T47D (cell line): Measurements from ENCODE around the gene ZP2.
"Not testable (repeated sequence)": the region's sequence is repeated elsewhere in the genome, so short reads cannot be mapped to it uniquely, and the experiment has no call there.

ENCODE experiments used
- DNase-seq, 2 experiments: peaks; one replicate each; pipeline versions ENCODE4 v3.0.0 to v3.0.0-alpha.2; 2011 to 2012; ENCODE audit warnings: low read depth in 1 of 2, low spot score in 1 of 2
- JUND ChIP-seq: IDR thresholded peaks from 2 replicates; pipeline ENCODE4 v1.6.1; 2012; ENCODE audit warnings: low read depth
- in situ Hi-C: cut with HindIII; loops from 2 replicates; pipeline ENCODE4 v1.10.0; 2016; ENCODE audit warnings: low sequenced_read_pairs, low pct_unique_long_range_greater_than_20kb

ZP2 gene

DNA sequence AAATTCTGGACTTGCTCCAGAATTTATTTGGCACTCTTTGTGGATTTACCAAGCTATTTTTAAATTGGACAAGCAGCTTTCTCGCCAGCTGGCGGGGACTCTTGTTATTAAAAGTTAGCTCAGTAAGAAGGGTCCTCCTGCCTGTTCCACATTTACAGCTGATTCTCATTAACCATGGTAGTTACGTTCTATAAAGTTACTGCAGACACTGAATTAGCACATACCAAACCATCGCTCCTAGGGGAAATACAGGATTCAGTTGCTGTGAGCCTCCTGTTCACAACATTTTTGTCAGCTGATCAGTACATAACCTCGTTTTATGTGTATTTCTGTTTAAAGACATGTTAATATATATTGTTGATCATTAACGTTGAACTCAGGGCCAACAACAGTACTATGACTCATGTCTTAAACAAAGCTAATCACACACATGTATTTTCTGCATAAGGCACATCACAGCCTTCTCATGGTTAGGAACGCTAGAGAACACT lies 48.7 kb downstream of the ZP2 start:
- in situ Hi-C loops, result no loop called here
- no peak for TF ChIP-seq JUND
- DNase-seq, result no peak

GRCh38 chr16:21161211-21161610 lies 50.2 kb downstream of the ZP2 start:
- no peak for TF ChIP-seq JUND
- in situ Hi-C loops, result no loop called here
- DNase-seq, result no peak

DNA sequence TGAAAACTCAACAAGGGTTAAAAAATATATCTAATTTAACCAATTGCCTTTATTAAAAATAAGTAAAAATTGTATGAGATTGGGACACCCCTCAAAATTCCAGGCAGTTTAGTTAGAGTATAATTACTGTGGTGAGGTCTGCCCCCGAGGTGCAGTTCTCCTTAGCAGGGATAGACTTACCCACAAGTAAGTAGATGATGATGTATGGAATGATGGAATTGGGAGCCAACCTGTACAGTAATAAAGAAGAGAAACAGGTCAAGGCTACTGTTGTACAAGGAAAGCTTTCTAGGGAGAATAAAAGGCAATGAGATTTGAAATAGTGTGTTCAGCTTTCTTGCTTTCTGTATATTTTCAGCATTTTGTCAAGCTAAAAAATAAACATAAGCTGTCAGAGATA lies 51.1 kb downstream of the ZP2 start:
- no peak for DNase-seq
- in situ Hi-C loops, result no loop called here
- TF ChIP-seq JUND, result no peak

- peak; percentile 55 to 83 for DNase-seq
- no peak for TF ChIP-seq JUND
- in situ Hi-C loops, result no loop called here
These were observed 52.0 kb downstream of the ZP2 start for GRCh38 chr16:21159281-21159951.

GRCh38 chr16:21158208-21159110 lies 52.9 kb downstream of the ZP2 start, which contains the start of gene LDAF1:
Gene LDAF1 (plus strand): TSS chr16:21158674. CDS start chr16:21161183, 2,509 bp downstream.
- in situ Hi-C loops, result no loop called here
- no peak for TF ChIP-seq JUND
- DNase-seq, result peak; percentile 75 to 89

- TF ChIP-seq JUND, result no peak
- in situ Hi-C loops, result no loop called here
- DNase-seq, result no peak
These were observed 53.7 kb downstream of the ZP2 start for GRCh38 chr16:21157632-21158031.

DNA sequence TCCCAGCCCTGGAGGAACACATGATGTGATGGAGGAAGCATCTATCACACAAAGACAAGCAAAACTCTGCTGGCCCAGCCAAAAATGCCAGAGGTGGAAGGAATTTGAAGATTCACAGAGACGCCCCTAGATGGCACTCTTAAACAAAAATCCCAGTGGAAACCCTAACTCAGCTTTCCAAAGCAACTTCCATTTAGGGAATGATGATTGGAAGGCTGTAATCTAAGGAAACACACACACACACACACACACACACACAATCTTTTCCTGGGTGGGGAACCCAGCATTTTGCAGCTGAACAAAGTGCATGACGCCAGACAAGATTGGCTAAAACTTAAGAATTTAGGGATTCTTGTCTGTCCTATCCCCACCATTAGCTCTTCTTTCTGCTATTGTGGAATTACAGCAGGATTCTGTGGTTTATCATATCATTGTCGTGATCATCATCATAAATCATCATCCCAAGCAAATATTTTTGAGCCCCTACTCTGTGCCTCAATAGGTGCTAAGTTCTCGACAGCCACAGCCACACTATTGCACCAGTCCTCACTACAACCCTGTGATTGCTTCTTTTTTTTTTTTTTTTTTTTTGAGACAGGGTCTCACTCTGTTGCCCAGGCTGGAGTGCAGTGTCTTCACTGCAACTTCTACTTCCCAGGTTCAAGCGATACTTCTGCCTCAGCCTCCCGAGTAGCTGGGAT lies 54.5 kb downstream of the ZP2 start:
- in situ Hi-C loops, result no loop called here
- no peak for TF ChIP-seq JUND
- DNase-seq, result peak; percentile 73 to 77

GRCh38 chr16:21156011-21156410 lies 55.4 kb downstream of the ZP2 start:
- DNase-seq, in situ Hi-C loops: not testable (repeated sequence)

DNA sequence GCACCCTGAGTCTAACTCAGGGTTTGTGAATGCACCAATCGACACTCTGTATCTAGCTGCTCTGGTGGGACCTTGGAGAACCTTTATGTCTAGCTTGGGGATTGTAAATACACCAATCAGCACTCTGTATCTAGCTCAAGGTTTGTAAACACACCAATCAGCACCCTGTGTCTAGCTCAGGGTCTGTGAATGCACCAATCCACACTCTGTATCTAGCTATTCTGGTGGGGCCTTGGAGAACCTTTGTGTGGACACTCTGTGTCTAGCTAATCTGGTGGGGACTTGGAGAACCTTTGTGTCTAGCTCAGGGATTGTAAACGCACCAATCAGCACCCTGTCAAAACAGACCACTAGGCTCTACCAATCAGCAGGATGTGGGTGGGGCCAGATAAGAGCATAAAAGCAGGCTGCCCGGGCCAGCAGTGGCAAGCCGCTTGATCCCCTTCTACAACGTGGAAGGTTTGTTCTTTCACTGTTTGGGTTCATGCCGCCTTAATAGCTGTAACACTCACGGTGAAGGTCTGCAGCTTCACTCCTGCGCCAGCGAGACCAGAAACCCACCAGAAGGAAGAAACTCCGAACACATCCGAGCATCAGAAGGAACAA lies 58.1 kb downstream of the ZP2 start:
- in situ Hi-C loops, result not testable (repeated sequence)

GRCh38 chr16:21152160-21153030 lies 59.0 kb downstream of the ZP2 start:
- in situ Hi-C loops, DNase-seq: not testable (repeated sequence)

More for the DNA sequence above, 58.1 kb downstream of the ZP2 start:
- DNase-seq, result not testable (repeated sequence)

DNA sequence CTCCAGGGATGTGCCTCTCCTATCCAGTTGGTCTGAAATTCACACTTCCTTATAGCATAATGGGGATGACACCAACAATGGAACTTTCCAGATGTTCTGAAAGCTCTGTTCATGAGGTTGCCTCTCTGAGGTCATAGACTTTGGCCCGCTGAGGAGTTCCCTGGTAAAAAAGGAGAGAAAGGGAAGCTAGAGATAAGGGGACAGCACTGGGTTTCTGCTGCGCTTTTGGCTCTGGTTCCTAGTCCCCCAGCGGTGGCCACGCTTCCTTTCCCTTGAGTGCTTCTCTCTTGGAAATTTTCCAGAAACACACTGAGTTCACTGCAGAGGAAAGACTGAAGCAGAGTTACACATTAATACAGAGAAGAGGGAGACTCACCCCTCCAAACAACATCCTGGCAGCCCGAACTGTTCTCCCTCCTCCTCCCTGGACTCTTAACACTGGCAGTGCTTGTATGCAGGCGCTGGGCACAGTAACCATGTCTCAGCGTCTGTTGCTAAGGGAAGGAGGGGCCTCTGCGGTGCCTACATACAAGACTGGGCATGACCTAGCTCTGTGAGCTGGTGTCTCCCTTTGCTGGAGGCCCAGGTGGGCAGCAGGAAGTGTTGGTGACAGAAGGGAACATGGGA lies 60.9 kb downstream of the ZP2 start, which contains the start of gene DNAH3:
DNAH3 (minus strand) TSS at position 472 of the 627 bp plus-strand sequence. CDS start 527 bp downstream, outside the sequence.
- no peak for TF ChIP-seq JUND
- in situ Hi-C loops, result no loop called here
- DNase-seq, result no peak
